Endothelial cell (in vitro differentiated cells): Measurements from ENCODE around the gene KCNH6. TPM values are rescaled to one million over a fixed set of nuclear protein-coding genes. Genes with fewer than 3 reads are reported as not detected.

ENCODE experiments used
- DNase-seq: peaks from one replicate; pipeline ENCODE4 v3.0.0; 2021; ENCODE audit warnings: low spot score
- H3K27ac Mint-ChIP-seq: one replicate; pipeline ENCODE4 v1.8.0; 2021; ENCODE audit warnings: mixed read lengths, inconsistent platforms; ENCODE audit not compliant: unreplicated experiment
- H3K27me3 Mint-ChIP-seq: one replicate; pipeline ENCODE4 v1.8.0; 2021; ENCODE audit warnings: mild to moderate bottlenecking, moderate library complexity, mixed read lengths, inconsistent platforms; ENCODE audit not compliant: unreplicated experiment
- H3K36me3 Mint-ChIP-seq: one replicate; pipeline ENCODE4 v1.8.0; 2021; ENCODE audit warnings: mild to moderate bottlenecking, low read depth, mixed read lengths, inconsistent platforms; ENCODE audit not compliant: unreplicated experiment
- H3K4me1 Mint-ChIP-seq: one replicate; pipeline ENCODE4 v1.8.0; 2021; ENCODE audit warnings: mild to moderate bottlenecking, mixed read lengths, inconsistent platforms; ENCODE audit not compliant: unreplicated experiment
- H3K4me3 Mint-ChIP-seq: one replicate; pipeline ENCODE4 v1.8.0; 2021; ENCODE audit warnings: mild to moderate bottlenecking, mixed read lengths, inconsistent platforms; ENCODE audit not compliant: unreplicated experiment
- H3K9me3 Mint-ChIP-seq: one replicate; pipeline ENCODE4 v1.8.0; 2021; ENCODE audit warnings: mixed read lengths, inconsistent platforms; ENCODE audit not compliant: unreplicated experiment
- CTCF ChIP-seq: fragments of 200-600 bp; sonication (generic); IDR thresholded peaks from one replicate; pipeline ENCODE4 v1.5.0; 2021; ENCODE audit warnings: antibody characterized with exemption; ENCODE audit not compliant: unreplicated experiment
- total RNA-seq: library from RNA; stranded (reverse); fragmentation: NEBNext Ultra II Directional; extraction: Animal tissue kit (Norgen Biotek cat#: 25700); gene quantifications from one replicate; pipeline ENCODE4 v1.2.1, GENCODE V29; 2021; ENCODE audit not compliant: unreplicated experiment

The KCNH6 gene
- total RNA-seq, 1 donor from 2014 or later, result 18.6 TPM

GRCh38 chr17:63578027-63578768, 55.0 kb downstream of the KCNH6 start:
- no peak for DNase-seq
- Mint-ChIP-seq H3K36me3 (peaks cover 29% of the 10 kb centered on the region), H3K27ac (no peak overlapping the region), H3K4me3 (no peak overlapping the region), H3K4me1 (peaks cover 24% of the 10 kb centered on the region), H3K27me3 (peaks cover 1% of the 10 kb centered on the region), H3K9me3 (no peaks in the 10 kb centered on the region)
- TF ChIP-seq CTCF, result no peak

- Mint-ChIP-seq H3K9me3 (no peaks in the 10 kb centered on the region), H3K36me3 (peaks cover 31% of the 10 kb centered on the region), H3K4me1 (peaks cover 23% of the 10 kb centered on the region), H3K4me3 (no peak overlapping the region), H3K27me3 (peaks cover 1% of the 10 kb centered on the region), H3K27ac (peak overlapping the region; percentile 48)
- no peak for TF ChIP-seq CTCF
- DNase-seq, result no peak
Measured at GRCh38 chr17:63578769-63579111, 55.6 kb downstream of the KCNH6 start.

GRCh38 chr17:63579633-63580032, 56.5 kb downstream of the KCNH6 start:
- DNase-seq, result peak; percentile 12
- Mint-ChIP-seq H3K4me1 (peaks cover 18% of the 10 kb centered on the region), H3K4me3 (no peak overlapping the region), H3K27ac (peak overlapping the region; percentile 68), H3K36me3 (peaks cover 30% of the 10 kb centered on the region), H3K27me3 (peaks cover 2% of the 10 kb centered on the region), H3K9me3 (no peaks in the 10 kb centered on the region)
- no peak for TF ChIP-seq CTCF

GRCh38 chr17:63587770-63588169, 64.6 kb downstream of the KCNH6 start:
- Mint-ChIP-seq H3K4me1 (no peaks in the 10 kb centered on the region), H3K4me3 (no peak overlapping the region), H3K27me3 (peaks cover 4% of the 10 kb centered on the region), H3K9me3 (no peaks in the 10 kb centered on the region), H3K27ac (no peak overlapping the region), H3K36me3 (peaks cover 40% of the 10 kb centered on the region)
- TF ChIP-seq CTCF, result no peak
- DNase-seq, result no peak

GRCh38 chr17:63588797-63589196, 65.6 kb downstream of the KCNH6 start:
- no peak for DNase-seq
- Mint-ChIP-seq H3K4me1 (no peaks in the 10 kb centered on the region), H3K27me3 (peaks cover 6% of the 10 kb centered on the region), H3K9me3 (no peaks in the 10 kb centered on the region), H3K36me3 (peaks cover 33% of the 10 kb centered on the region), H3K4me3 (no peak overlapping the region), H3K27ac (no peak overlapping the region)
- TF ChIP-seq CTCF, result no peak
